Left forelimb (tissue), 1 donor: ENCODE measurements around the gene MTHFD2L.

ENCODE experiments used
- DNase-seq: peaks from one replicate; pipeline ENCODE4 v3.0.0-alpha.2; 2018; ENCODE audit warnings: low spot score

MTHFD2L gene

DNA sequence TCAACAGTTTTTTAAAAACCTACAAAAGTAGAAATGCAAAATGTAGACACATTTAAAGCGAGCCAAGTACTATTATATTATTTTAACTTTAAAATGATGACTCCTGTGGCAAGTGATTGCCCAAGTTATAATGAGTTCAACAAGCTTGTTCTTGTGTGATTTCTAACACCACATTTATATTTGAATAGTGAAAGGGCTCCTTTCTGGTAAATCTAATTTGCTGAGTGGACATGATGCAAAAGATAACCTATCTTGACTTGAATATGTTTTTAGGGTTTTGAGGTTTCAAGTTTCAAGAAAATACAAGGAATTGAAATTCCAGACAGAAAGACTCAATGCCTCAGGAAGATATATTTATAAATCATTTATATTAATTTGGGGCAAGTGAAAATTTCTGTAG is 149.3 kb downstream of the MTHFD2L start:
- DNase-seq: no peak

DNA sequence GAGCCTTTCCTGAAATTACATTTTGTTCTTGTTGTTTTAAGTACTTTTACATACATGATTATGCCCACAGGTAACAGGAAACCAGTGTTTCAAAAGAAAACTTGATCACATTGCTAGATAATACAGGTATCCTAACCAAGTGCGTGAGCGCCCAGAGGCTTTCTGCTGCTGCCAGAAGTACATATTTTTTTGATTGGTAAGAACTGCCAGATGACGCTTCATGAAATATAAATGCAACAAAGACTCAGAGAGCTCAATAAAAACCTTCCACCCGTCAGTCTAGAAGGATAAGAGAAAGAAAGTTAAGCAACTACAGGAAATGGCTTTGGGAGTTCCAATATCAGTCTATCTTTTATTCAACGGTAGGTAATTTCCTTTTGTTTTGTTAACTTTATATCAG is 150.3 kb downstream of the MTHFD2L start, which contains the start of gene EPGN:
Gene EPGN (plus strand): TSS at position 256 of the 400 bp plus-strand sequence. CDS start 64 bp downstream, at position 320.
- no peak for DNase-seq

DNA sequence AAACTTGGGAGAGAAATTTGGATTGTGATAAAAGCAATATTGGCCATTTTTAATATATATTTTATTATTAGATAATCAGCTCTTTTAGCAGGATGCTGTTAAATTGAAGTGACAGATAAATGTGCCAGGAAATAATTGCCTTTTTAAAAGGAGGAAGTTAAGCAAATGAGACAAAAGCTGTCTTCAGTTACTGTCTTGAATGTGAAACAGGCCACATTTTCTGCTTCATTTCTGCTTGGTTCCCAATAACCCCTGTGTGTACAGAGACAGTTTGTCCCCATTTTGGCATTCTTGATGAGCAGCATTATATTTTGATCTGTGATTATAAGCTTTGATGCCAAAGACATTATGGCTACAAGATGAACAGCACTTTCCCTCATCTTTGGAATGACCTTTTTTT is 151.3 kb downstream of the MTHFD2L start:
- no peak for DNase-seq

DNA sequence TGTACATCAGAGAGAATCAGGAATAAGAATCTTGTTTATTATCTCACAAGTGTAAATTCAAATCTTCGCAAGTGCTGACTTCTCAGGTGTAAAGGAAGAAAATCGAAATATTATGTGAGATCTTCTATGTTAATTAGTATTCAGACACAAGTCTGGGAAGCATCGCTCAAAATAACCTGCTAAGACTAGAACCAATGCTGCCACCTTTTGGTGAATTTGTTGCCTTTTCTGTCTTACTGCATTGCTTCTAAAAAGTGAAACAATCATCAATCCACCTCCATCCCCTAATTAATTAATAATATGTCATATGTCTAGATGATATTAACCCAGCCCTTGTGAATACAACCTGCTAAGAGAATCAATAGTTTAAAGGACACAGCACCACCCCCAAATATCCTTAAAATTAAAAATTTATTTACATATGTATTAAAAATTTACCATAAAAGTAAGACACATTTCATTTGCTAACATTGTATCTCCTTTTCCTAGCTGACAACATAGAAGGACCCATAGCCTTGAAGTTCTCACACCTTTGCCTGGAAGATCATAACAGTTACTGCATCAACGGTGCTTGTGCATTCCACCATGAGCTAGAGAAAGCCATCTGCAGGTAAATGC is 153.9 kb downstream of the MTHFD2L start:
- no peak for DNase-seq

DNA sequence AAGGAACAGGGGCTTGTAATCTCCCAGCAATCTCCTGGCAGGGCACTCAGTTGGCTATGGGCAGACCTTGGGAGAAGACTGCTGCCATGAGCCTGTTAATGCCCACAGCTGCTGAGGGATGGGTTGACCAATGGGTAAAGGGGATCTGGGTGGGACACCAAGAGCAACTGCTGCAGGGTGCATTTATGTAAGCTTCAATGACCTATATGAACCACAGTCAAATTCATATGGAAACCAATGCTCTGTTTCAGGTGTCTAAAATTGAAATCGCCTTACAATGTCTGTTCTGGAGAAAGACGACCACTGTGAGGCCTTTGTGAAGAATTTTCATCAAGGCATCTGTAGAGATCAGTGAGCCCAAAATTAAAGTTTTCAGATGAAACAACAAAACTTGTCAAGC is 156.4 kb downstream of the MTHFD2L start:
- no peak for DNase-seq

DNA sequence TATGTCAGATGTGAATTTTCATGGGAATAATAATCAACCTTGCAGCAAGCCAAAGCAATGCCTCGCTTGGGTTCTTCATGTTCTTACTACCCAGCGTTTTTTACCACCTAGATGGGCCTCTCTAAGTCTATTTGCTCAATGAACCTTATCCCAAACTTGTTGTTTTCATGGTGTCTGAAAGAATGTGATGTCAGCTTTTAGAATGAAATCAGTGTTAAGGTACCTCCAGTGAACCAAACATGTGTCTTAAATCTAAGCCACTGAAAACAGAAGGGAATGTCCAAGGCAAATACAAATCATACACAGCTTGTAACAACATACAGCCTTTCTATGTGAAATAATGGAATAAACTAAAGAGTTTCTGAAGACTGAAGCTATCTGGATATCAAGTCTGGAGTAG is 157.0 kb downstream of the MTHFD2L start:
- no peak for DNase-seq

DNA sequence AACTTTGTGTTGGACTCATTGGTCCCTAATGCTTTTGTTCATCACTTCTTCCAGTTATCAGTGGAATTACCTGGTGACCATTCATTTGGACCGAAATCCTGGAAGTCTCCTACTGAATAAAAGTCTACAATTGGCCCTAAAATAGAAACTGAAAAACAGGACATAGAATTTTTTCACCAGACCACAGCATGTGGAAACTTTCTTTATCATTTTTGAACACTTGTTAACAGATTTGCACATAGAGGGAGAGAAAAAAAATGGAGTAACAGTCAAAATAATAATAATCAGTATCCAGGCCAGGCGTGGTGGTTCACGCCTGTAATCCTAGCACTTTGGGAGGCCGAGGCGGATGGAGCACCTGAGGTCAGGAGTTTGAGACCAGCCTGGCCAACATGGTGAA is 157.5 kb downstream of the MTHFD2L start:
- no peak for DNase-seq

DNA sequence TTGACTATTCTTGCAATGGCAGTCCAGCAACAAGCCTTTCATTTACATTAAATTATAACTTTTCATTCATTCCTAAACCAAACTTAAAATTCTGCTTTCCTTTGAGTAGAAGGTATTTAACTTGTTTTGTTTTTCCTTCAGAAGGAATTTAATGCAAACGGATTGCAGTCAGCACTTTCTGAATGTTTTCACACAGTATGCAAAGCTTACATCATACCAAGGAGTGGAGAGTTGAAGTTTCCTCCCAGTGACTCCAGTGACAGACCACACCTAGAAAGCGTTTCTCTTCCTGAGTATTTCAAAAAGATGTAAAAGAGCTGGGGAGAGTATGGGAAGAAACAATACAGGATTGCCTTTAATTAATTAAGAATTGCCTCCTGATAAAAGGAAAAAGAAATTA is 158.5 kb downstream of the MTHFD2L start:
- DNase-seq: no peak

DNA sequence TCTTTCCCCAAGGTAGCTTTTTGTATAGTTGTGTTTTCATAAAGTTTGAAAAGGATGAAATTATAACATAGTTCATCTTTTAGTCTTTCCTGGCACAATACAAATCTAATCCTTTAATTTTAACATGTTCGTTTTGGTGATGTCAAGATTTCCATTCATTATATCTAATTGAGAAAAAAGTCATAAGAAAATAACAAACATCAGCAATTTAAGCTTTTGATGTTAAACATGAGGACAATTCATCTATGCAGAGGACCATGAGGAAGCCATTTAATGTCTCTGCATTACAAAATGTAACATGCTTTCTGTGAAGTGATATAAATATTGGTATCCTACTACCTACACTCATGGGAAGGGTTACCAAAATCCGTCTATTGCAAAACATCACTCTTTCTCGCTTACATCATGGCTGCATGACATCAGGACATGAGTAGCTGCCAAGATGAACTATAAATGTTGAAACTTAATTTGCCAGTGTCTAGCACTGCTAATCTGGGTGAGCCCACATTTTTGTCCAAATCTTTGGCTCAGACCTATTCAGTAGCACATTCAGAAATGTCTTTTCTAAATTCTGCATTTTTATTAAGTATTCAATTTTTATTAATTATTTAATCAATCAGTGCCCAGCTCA is 159.8 kb downstream of the MTHFD2L start:
- DNase-seq: no peak

DNA sequence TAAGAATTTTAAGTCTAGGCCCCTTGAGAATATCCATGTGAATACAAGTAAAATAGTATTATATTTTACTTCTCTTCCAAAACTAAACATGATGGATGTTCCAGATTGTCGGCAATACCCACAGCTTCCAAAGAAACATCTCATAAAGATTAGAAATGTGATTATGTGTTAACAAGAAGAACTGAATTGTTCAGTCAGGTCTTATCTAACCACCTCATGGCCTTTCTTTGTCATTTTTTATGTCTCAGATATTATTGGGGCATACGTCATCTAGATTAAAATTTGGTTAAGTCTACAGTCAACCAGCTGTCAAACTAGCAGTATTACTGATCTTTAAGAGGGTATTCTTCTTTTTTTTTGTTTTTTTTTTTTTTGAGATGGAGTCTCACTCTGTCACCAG is 160.4 kb downstream of the MTHFD2L start:
- DNase-seq: no peak

DNA sequence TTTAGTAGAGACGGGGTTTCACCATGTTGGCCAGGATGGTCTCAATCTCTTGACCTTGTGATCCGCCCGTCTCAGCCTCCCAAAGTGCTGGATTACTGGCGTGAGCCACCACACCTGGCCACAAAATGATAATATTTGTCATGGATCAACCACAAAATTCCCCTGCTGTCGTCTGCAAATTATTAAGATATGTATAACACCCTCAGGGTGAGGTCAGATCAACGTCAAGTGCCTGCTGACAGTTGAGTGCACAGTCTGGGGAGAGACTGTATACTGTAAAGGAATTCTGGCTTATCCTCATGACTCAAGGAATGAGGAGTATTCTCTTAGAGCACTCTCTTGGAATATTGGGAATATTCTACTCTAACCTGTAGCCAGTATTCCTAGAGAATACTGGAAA is 161.6 kb downstream of the MTHFD2L start:
- no peak for DNase-seq

DNA sequence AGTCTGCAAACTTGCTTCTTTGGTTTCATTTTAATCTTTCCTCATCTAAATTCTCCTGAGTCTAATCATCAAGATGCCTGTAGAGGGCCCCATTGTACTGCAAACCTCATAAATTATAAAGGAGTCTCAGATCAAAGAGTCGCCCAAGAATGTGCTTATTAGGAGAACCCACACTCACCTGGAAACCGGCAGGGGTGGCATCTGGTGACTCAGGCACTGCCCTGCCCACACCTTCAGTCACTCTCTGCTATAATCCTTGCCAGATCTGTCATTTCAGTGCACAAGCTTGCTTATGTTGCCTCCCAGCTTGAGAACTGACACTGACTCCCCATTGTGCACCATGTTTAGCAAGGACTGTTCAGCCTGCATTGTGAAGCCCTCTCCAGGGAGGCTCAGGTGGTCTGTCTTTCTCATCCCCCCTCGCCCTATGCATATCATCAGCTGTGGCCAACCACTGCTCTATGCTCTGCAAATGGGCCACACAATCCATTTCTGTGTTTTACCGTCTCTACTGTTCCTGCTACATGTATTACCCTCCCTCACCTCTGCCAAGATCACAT is 162.7 kb downstream of the MTHFD2L start:
- DNase-seq: no peak

DNA sequence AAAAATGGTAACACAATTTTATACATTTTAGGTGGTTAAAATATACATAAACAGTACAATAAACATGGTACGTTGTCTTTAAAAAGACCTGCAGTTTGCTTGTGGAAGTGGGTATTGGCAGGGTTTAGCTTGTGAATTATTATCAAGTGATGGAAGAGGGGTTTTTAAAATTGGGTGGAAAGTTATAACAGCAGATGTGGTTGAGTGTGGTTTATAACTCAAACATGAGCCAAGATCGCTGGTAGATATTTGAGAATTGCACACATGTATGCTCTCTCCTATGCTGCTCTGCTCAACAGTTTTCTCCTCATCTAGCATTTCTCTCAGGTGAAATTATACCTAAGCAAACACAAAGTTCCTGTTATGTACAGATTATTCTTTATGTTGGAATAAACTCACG is 164.4 kb downstream of the MTHFD2L start:
- DNase-seq: no peak

DNA sequence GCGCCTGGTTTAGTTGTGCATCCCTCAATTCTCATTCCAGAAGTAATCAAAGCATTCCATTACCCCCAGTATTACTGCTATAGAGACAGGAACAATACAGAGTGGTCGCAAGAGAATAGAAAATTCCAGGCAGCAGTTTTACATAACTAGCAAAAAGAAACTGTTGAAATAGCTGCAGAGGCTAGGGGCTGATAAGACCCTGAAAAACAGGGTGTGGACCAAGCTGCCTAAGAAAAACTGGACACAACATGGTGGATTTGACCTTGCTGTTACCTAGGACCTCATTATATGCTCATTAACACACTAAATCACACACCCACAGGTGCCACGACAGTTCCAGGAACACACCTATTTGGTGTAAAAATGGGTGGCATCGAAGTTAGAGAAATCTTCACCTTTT is 165.7 kb downstream of the MTHFD2L start:
- no peak for DNase-seq

DNA sequence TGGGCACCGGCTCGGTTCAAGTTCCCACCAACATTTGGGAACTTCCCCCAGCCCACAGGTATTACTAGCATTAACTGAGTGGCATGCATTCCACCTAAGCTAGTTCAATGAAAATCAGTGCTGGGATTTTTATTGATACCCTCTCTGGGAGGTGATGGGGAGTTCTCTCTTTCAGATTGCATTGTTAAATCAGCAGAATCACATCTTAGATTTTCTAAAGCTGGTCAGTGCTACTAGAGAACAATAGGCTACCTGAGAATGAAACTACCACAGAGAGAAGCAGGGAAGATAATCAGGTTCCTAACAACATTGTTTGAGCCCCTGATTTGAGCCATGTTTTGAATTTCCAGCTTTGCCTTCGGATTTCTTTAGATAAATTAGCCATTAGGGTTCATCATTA is 166.3 kb downstream of the MTHFD2L start:
- DNase-seq: no peak

DNA sequence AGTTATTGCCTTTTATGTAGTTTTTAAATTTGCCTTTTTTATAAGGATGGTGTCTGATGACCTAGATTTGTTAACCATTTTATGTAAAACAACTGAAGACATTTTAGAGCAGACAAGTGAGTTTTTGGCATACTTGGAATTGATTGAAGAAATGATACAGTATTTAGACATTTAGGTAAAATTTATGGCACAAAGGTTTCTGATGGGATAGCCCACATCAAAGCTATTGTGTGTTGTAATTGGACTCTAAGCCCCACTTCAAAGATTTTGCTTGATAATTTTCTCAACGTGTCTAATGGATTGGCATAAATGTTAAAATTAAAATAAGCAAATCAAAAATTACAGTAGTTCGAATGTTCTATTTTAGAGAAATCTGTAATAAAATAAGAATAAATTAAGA is 168.0 kb downstream of the MTHFD2L start:
- DNase-seq: no peak

DNA sequence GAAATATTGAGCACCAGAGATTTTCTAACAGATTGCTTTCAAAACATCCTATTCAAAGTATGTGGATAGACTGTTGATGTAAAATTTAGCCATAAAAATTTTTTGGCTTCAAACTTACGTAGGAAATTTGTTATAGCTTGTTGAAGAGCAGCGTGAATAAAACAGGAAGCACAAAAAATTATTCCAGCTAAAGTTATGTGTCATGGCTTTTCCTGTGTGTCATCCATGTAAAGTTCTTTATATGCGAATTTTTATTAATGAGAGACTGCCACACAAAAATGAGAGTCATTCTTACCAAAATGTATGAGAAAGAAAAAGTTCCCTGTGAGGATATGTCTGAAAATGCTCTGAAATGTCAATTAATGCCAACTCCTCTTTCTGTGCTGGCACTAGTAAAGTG is 169.8 kb downstream of the MTHFD2L start:
- no peak for DNase-seq

DNA sequence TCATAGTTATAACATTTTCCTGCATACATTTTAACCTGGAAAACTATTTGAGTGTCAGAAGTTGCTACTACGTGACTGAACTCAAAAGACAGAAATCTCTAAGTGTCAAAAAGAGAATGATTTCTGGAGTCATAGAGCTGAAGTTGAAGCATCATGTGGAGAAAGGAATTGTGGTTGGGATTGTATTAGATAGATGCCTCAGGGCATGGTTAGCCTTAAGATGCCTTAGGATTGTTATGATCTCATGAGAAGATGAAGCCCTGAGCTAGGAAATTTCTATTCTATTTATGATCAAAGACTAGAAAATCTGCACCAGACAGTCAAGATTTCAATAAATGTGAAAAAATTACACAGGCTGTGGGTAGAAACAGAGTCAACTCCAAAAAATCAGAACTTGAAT is 170.6 kb downstream of the MTHFD2L start:
- no peak for DNase-seq

DNA sequence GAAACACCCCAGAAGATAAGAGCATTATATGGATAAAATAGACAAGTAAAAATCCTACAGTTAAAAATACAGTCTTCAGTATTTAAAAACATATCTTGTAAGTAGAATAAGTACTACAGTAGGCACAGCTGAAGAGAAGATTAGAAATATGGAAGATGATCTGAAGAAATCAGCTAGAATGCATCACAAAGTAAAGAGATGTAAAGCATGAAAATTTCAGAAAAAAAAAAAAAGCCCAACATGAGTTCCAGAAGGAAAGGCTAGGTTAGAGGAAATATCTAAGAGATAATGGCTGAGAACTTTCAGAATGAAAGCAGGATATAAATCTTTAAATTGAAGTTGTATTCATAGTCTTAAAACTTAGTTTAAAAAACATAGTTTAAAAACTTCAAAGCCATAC is 171.4 kb downstream of the MTHFD2L start:
- no peak for DNase-seq

DNA sequence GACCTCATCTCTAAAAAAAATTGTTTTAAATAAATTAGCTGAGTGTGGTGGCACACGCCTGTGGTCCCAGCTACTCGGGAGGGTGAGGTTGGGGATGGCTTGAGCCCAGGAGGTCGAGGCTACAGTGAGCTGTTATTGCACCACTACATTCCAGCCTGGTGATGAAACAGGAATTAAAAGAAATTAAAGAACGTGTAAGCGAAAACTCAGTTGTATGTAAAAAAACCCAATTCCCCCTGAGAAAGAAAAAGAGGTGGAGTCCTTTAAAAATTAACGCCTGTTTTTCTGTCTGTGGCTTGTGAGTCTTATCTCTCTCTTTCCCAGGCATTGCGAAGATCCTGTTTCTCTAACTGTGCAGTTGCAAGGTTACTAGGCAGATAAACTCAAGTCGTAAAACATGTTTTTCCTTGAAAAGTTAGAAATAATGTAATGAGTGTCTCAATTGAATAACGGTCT is 172.4 kb downstream of the MTHFD2L start:
- DNase-seq: no peak

DNA sequence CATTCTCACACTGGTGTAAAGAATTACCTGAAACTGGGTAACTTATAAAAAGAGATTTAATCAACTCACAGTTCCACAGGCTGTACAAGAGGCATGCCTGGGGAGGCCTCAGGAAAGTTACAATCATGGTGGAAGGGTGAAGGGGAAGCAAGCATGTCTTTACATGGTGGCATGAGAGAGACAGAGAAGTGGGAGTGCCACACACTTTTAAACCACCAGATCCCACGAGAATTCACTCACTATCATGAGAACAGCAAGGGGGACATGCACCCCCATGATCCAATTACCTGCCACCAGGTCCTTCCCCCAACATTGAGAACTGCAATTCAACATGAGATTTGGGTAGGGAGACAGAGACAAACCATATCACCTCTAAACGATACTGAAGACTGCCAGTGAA is 173.3 kb downstream of the MTHFD2L start:
- no peak for DNase-seq

DNA sequence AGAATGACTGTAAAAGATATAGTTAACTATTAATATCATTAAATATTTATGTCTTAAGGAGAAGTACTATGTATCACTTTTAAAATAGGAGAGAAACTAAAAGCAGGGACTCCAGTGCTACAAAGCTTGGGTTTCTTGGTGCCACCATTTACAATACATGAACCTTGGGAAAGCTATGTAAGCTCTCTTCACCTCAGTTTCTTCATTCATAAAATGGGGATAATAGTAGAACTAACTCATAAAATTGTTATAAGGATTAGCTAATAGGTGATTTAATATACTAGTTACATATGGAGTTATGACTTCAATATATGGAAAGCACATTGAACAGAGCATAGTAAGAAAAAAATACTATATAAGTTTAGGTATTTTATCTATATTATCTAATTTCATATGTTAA is 174.0 kb downstream of the MTHFD2L start:
- DNase-seq: no peak

DNA sequence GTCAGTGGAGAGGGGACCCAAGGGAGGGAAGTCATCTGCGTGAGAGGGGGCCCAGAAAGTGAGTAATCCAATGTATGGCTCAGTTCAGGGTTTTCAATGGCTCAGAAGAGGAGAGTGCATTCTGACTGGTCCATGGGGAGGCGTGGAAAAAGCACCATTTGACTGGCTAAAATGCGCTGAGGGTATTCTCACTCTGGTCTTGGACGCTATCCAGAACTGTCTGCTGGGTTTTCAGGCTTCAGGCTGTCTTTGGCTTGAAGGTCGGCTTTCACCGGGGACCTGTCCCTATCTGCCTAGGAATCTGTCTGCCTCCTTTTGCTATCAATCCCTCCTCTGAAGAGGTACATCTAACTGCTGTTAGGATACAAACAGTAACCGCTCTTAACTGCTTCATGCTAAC is 176.7 kb downstream of the MTHFD2L start:
- DNase-seq: no peak
